Measurements from ENCODE around the gene SLC9A9. TPM values are rescaled to one million over a fixed set of nuclear protein-coding genes. Genes with fewer than 3 reads are reported as not detected.

Gene SLC9A9
- polyA plus RNA-seq, 1 donor from 2014 or later = 0.54 TPM

- H3K4me3 ChIP-seq (ENCODE audit: low read length) = no peak overlapping the region
- no peaks in the 10 kb centered on the region for H3K27me3 ChIP-seq (ENCODE audit: insufficient read depth, low read depth, low read length)
- no peak overlapping the region for H3K4me2 ChIP-seq (ENCODE audit: low read length)
- no peaks in the 10 kb centered on the region for H3K9me3 ChIP-seq (ENCODE audit: low read length)
- H3F3A ChIP-seq (ENCODE audit: insufficient read depth, low read length, poor library complexity, severe bottlenecking) = no peaks in the 10 kb centered on the region
- no peaks in the 10 kb centered on the region for H3K36me3 ChIP-seq (ENCODE audit: insufficient read depth, low read length)
- no peak overlapping the region for H3K27ac ChIP-seq (ENCODE audit: low read length)
- no peak overlapping the region for H2AFZ ChIP-seq (ENCODE audit: low read depth, low read length)
- H4K20me1 ChIP-seq (ENCODE audit: insufficient read depth) = no peaks in the 10 kb centered on the region
- TF ChIP-seq CTCF (IDR thresholded peaks at IDR 0.05; ENCODE audit: poor library complexity, severe bottlenecking) (no peak), RAD21 (conservative IDR thresholded peaks at IDR 0.05) (no peak), MXI1 (conservative IDR thresholded peaks at IDR 0.05; ENCODE audit: poor library complexity, severe bottlenecking) (no peak), TAF1 (IDR thresholded peaks at IDR 0.05; ENCODE audit: low read depth) (no peak), REST (IDR thresholded peaks at IDR 0.05; ENCODE audit: borderline replicate concordance) (no peak), EZH2 (IDR thresholded peaks at IDR 0.05; ENCODE audit: borderline replicate concordance, insufficient read depth, low read length, poor library complexity, severe bottlenecking) (no peak)
- H3K9me2 ChIP-seq (ENCODE audit: insufficient read depth, low read length) = no peaks in the 10 kb centered on the region
- no peak overlapping the region for H3K9ac ChIP-seq (ENCODE audit: low read length)
- no peaks in the 10 kb centered on the region for H3K79me2 ChIP-seq (replicated peaks; ENCODE audit: insufficient read depth, low read length)
Observed at GRCh38 chr3:143351354-143351753, 496.9 kb downstream of the SLC9A9 start.

GRCh38 chr3:143349455-143349854 lies 498.8 kb downstream of the SLC9A9 start:
- H3K4me3 ChIP-seq (ENCODE audit: low read length) = no peak overlapping the region
- no peaks in the 10 kb centered on the region for H4K20me1 ChIP-seq (ENCODE audit: insufficient read depth)
- H3F3A ChIP-seq (ENCODE audit: insufficient read depth, low read length, poor library complexity, severe bottlenecking) = no peaks in the 10 kb centered on the region
- TF ChIP-seq SMC3 (conservative IDR thresholded peaks at IDR 0.05; ENCODE audit: poor library complexity) = no peak
- no peak for TF ChIP-seq POLR2AphosphoS5 (IDR thresholded peaks at IDR 0.05)
- TF ChIP-seq CTCF (IDR thresholded peaks at IDR 0.05; ENCODE audit: poor library complexity, severe bottlenecking) = no peak
- no peaks in the 10 kb centered on the region for H3K9me3 ChIP-seq (ENCODE audit: low read length)
- no peaks in the 10 kb centered on the region for H3K36me3 ChIP-seq (ENCODE audit: insufficient read depth, low read length)
- H3K27ac ChIP-seq (ENCODE audit: low read length) = no peak overlapping the region
- H2AFZ ChIP-seq (ENCODE audit: low read depth, low read length) = no peak overlapping the region
- no peaks in the 10 kb centered on the region for H3K27me3 ChIP-seq (ENCODE audit: insufficient read depth, low read depth, low read length)
- H3K9me2 ChIP-seq (ENCODE audit: insufficient read depth, low read length) = no peaks in the 10 kb centered on the region
- H3K79me2 ChIP-seq (replicated peaks; ENCODE audit: insufficient read depth, low read length) = no peaks in the 10 kb centered on the region
- H3K4me2 ChIP-seq (ENCODE audit: low read length) = no peak overlapping the region
- no peak overlapping the region for H3K9ac ChIP-seq (ENCODE audit: low read length)
